ENCODE measurements around the gene MRTO4. TPM values are rescaled to one million over a fixed set of nuclear protein-coding genes. Genes with fewer than 3 reads are reported as not detected.

The MRTO4 gene
- total and polyA plus RNA-seq, 4 donors = 9.5 to 11.1 (median 10.2) TPM

DNA sequence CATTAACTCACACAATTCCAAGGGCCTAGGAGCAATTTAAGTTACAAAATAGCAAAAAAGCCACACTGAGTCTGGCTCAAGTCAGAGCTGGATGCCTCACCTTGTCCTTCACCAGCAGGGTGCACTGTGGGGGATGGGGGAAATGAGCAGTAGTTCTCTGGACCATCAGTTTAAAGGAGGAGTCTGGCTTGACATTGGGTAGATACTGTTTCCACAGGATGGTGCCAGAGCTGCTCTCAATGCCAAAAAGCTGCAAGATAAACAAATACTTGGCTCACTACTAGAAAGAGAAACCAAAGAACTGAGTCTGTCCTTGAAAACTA is 19.1 kb upstream of the MRTO4 start:
- H3K27me3 ChIP-seq (ENCODE audit: control insufficient read depth in 4 of 4, insufficient read depth in 4 of 4, low read length in 3 of 4) = no peaks in the 10 kb centered on the region
- no peaks in the 10 kb centered on the region for H3K9me3 ChIP-seq (ENCODE audit: control insufficient read depth in 4 of 4, low read length in 3 of 4)
- peaks cover 3 to 16% (median 15%) of the 10 kb centered on the region in 4 donors for H3K4me1 ChIP-seq (ENCODE audit: control insufficient read depth in 4 of 4, insufficient read depth in 4 of 4, low read length in 3 of 4)
- no peak for DNase-seq (ENCODE audit: low spot score)
- no peak overlapping the region for H3K4me3 ChIP-seq (ENCODE audit: low read depth in 1 of 3, low read length in 3 of 3)
- TF ChIP-seq ZBTB33 (IDR thresholded peaks at IDR 0.05) (no peak), NR2F2 (IDR thresholded peaks at IDR 0.05) (no peak), YY1 (IDR thresholded peaks at IDR 0.05) (peak; percentile 30), ATF3 (IDR thresholded peaks at IDR 0.05) (no peak), EGR1 (IDR thresholded peaks at IDR 0.05; ENCODE audit: low read depth in 2 of 2) (peak in 1 of 2 donors; percentile 58), FOXA2 (IDR thresholded peaks at IDR 0.05) (peak; percentile 42), GABPA (IDR thresholded peaks at IDR 0.05 in 1 of 2, conservative IDR thresholded peaks at IDR 0.05 in 1 of 2) (peak in 1 of 2 donors; percentile 34), RAD21 (IDR thresholded peaks at IDR 0.05) (peak; percentile 52 to 61), JUND (IDR thresholded peaks at IDR 0.05) (peak in 1 of 2 donors; percentile 40), SP1 (IDR thresholded peaks at IDR 0.05) (peak; percentile 25), HNF4A (conservative IDR thresholded peaks at IDR 0.05) (peak; percentile 58 to 68), TAF1 (conservative IDR thresholded peaks at IDR 0.05) (no peak), FOXA1 (IDR thresholded peaks at IDR 0.05) (no peak), HNF4G (IDR thresholded peaks at IDR 0.05) (peak; percentile 26), RXRA (IDR thresholded peaks at IDR 0.05) (peak; percentile 49 to 65)
- TF ChIP-seq, protein P1, sequence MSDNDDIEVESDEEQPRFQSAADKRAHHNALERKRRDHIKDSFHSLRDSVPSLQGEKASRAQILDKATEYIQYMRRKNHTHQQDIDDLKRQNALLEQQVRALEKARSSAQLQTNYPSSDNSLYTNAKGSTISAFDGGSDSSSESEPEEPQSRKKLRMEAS (IDR thresholded peaks at IDR 0.05) = peak; percentile 61
- TF ChIP-seq, protein P2, sequence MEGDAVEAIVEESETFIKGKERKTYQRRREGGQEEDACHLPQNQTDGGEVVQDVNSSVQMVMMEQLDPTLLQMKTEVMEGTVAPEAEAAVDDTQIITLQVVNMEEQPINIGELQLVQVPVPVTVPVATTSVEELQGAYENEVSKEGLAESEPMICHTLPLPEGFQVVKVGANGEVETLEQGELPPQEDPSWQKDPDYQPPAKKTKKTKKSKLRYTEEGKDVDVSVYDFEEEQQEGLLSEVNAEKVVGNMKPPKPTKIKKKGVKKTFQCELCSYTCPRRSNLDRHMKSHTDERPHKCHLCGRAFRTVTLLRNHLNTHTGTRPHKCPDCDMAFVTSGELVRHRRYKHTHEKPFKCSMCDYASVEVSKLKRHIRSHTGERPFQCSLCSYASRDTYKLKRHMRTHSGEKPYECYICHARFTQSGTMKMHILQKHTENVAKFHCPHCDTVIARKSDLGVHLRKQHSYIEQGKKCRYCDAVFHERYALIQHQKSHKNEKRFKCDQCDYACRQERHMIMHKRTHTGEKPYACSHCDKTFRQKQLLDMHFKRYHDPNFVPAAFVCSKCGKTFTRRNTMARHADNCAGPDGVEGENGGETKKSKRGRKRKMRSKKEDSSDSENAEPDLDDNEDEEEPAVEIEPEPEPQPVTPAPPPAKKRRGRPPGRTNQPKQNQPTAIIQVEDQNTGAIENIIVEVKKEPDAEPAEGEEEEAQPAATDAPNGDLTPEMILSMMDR (IDR thresholded peaks at IDR 0.05; ENCODE audit: low read depth, low read length, missing input control) = no peak
- TF ChIP-seq, protein P3, sequence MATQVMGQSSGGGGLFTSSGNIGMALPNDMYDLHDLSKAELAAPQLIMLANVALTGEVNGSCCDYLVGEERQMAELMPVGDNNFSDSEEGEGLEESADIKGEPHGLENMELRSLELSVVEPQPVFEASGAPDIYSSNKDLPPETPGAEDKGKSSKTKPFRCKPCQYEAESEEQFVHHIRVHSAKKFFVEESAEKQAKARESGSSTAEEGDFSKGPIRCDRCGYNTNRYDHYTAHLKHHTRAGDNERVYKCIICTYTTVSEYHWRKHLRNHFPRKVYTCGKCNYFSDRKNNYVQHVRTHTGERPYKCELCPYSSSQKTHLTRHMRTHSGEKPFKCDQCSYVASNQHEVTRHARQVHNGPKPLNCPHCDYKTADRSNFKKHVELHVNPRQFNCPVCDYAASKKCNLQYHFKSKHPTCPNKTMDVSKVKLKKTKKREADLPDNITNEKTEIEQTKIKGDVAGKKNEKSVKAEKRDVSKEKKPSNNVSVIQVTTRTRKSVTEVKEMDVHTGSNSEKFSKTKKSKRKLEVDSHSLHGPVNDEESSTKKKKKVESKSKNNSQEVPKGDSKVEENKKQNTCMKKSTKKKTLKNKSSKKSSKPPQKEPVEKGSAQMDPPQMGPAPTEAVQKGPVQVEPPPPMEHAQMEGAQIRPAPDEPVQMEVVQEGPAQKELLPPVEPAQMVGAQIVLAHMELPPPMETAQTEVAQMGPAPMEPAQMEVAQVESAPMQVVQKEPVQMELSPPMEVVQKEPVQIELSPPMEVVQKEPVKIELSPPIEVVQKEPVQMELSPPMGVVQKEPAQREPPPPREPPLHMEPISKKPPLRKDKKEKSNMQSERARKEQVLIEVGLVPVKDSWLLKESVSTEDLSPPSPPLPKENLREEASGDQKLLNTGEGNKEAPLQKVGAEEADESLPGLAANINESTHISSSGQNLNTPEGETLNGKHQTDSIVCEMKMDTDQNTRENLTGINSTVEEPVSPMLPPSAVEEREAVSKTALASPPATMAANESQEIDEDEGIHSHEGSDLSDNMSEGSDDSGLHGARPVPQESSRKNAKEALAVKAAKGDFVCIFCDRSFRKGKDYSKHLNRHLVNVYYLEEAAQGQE (IDR thresholded peaks at IDR 0.05) = no peak
- no peak overlapping the region for H3K27ac ChIP-seq (ENCODE audit: low read depth in 1 of 2, low read length in 2 of 2)
- no peak overlapping the region for H3K9ac ChIP-seq (ENCODE audit: low read depth in 1 of 2, low read length in 2 of 2)
- peaks cover 23 to 58% (median 31%) of the 10 kb centered on the region in 4 donors for H3K36me3 ChIP-seq (ENCODE audit: control insufficient read depth in 4 of 4, insufficient read depth in 3 of 4, low read depth in 1 of 4, low read length in 3 of 4)
